Medulla oblongata (tissue), 1 donor: ENCODE measurements around the gene SPATS2.
"Not testable (repeated sequence)": the region's sequence is repeated elsewhere in the genome, so short reads cannot be mapped to it uniquely, and the experiment has no call there.

Source experiments
- DNase-seq: peaks from one replicate; pipeline ENCODE4 v3.0.0-alpha.2; 2015; ENCODE audit errors: extremely low spot score

Gene SPATS2

DNA sequence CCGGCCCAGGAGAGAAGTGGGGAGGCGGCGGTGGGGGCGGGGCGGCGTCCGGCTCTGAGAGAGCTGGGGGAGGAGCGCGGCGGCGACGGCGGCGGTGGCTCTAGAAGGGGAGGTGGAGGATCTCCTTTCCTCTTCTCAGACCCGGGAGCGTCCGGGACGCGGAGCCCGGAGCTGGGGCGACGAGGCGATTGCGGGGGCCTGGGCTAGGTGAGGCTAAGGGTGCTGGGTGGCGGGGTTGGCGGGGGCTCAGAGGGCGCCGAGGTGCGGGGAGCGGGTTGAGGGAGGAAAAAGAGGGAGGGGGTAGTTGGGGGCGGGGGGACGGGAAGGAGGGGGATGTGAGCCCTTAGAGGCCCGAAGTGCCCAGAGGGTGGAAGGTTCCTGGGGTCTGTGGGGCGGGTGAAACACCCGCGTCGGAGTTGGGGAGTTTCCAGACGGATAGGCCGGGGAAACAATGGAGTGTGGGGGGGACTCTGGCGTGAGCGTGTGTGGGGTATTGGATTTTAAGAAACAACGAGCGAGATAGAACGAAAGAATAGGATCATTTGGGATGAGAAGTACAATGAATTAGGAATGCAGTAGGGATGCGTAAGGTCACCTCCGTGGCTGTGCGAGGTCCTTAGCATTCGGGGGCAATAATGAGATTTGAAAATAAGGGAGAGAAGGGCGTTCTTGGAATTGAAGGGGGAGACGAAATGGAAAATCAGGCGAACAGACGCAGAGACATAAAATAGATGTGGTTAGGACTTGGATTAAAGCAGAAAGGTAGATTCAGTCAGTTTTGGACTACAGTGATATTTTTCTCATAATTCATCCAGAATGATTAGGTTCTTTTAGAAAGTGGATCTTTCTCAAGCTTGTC is at the start of gene SPATS2:
Gene SPATS2 (plus strand): TSS at position 82 of the 859 bp plus-strand sequence. CDS start 93,551 bp downstream, outside the sequence.
- peak; percentile 44 for DNase-seq

DNA sequence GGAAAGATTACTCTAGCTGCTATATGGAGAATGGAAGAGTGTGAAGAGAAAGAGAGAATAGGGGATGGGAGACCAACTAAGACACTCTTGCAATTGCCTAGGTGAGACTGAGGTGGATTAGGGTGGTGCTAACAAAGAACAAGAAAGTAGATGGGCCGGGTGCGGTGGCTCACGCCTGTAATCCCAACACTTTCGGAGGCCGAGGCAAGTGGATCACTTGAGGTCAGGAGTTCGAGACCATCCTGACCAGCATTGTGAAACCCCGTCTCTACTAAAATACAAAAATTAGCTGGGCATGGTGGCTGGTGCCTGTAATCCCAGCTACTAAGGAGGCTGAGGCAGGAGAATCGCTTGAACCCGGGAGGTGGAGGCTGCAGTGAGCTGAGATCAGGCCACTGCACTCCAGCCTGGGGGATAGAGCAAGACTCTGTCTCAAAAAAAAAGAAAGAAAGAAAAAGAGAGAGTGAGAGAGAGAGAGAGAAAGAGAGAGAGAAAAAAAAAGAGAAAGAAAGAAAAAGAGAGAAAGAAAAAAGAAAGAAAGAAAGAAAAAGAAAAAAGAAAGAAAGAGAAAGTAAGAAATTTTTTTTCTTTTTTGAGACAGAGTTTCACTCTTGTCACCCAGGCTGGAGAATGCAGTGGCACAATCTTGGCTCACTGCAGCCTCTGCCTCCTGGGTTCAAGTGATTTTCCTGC is 46.7 kb upstream of the SPATS2 start:
- not testable (repeated sequence) for DNase-seq

DNA sequence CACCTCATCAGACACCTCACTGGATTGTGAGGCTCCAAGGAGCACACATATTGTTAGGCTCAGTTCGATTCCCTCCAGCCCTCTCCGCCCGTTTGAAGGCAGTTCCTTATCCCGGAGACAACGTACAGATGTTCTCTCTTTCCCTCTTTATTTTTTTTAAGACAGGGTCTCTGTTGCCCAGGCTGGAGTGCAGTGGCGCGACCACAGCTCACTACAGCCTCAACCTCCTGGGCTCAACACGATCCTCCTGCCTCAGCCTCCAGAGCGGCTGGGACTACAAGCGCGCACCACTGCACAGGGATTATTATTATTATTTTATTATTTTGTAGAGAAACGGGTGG is 44.9 kb upstream of the SPATS2 start:
- no peak for DNase-seq

DNA sequence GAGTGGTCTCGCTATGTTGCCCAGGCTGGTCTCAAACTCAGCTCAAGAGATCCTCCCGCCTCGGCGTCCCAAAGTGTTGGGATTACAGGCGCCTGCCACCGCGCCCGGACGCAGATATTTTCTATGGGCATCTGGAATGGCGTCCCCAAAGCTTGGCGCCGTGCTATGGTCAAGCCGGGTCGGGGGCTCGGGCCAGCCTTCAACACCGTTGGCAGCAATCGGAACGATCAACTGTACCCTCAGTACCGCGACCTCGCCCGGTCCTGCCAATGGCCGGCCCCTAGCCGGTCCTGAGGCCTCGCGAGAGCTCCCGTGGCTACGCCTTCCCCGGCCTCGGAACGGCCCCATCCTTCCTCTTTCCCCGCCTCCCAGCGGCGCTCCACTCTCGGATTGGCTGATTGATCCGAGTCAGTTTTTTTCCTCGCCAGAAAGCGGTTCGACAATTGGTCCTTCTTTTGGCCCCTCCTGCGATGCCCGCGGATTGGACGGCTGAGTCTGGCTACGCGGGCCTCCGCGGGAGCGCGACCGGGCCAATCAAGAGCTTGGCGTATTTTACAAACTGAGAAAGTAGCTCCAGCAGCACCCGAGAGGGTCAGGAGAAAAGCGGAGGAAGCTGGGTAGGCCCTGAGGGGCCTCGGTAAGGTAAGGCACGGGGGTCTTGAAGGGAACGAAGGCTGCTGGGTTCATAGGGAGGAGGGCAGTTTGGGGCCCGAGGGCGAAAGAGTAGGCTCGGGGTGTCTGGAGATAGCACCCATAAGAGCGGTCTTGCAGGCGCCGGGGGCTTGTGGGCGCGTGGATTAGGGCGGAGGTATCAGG is 44.3 kb upstream of the SPATS2 start, which contains the start of gene TROAP:
Gene TROAP (plus strand): TSS at position 548 of the 816 bp plus-strand sequence. CDS start 354 bp downstream, outside the sequence.
- peak; percentile 100 for DNase-seq

DNA sequence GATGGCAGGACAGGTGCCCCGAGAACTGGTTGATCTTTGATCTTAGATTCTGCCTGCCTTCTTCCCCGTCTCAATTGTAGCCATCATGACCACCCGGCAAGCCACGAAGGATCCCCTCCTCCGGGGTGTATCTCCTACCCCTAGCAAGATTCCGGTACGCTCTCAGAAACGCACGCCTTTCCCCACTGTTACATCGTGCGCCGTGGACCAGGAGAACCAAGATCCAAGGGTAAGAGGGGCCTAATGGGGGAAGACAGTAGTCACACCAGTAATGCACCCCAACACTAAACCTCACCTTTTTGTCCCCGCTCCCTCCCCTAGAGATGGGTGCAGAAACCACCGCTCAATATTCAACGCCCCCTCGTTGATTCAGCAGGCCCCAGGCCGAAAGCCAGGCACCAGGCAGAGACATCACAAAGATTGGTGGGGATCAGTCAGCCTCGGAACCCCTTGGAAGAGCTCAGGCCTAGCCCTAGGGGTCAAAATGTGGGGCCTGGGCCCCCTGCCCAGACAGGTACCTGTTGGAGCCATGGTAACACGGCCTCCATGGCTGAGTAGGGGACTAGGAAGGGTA is 43.7 kb upstream of the SPATS2 start:
- DNase-seq: no peak

DNA sequence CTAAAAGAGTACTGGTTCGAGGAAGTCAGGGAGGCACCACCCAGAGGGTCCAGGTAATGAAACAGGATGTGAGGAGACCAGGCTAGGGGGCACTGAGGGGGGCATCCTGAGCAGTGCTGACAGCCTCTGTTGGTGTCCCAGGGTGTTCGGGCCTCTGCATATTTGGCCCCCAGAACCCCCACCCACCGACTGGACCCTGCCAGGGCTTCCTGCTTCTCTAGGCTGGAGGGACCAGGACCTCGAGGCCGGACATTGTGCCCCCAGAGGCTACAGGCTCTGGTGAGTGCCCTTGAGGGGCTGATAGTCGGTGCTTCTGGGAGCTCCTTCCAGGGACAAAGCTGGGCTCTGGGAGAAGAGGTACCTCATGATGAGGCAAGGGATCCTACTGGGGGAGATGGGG is 41.7 kb upstream of the SPATS2 start:
- DNase-seq: no peak

DNA sequence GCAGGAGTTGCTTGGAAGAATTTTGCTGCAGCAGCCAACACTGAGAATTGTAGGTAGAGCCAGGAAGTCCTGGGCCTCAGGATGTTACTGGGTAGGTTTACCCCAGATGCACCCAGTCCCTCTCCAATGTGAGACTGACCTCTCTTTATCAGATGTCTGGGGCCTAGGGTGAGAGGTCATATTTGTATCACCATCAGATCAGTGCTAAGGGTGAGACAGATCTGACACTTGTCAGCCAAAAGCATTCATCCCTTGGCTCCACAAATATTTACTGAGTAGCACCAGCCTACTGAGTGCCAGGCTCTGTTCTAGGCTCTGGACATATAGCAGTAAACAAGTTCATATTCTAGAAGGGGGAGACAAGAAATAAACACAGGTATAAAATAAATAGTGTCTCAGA is 39.9 kb upstream of the SPATS2 start:
- DNase-seq: no peak

DNA sequence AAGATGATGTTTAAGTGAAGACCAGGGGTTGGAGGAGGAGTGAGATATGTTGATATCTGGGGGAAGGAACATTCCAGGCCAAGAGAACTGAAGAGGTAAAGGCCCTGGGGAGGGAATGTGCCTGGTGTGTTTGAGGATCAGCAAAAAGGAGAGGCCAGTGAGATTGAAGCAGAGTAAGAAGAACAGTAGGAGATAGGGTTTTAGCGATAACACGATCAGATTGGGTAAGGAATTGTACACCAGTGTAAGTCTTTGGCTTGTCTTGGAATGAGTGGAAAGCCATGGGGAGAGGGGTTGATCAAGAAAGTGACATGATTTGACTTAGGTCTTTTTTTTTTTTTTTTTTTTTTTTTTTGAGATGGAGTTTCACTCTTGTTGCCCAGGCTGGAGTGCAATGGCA is 39.4 kb upstream of the SPATS2 start:
- DNase-seq: no peak

DNA sequence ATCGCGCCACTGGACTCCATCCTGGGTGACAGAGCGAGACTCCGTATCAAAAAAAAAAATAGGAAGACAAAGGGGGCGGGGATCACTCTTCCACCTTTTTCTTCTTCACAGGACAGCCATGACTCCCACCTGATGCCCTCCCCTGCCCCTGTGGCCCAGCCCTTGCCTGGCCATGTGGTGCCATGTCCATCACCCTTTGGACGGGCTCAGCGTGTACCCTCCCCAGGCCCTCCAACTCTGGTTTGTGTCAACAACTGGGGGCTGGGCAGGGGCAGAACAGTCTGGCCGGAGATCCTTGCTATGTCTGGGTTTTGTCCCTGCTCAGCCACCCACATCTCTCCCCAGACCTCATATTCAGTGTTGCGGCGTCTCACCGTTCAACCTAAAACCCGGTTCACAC is 38.4 kb upstream of the SPATS2 start:
- DNase-seq: no peak

DNA sequence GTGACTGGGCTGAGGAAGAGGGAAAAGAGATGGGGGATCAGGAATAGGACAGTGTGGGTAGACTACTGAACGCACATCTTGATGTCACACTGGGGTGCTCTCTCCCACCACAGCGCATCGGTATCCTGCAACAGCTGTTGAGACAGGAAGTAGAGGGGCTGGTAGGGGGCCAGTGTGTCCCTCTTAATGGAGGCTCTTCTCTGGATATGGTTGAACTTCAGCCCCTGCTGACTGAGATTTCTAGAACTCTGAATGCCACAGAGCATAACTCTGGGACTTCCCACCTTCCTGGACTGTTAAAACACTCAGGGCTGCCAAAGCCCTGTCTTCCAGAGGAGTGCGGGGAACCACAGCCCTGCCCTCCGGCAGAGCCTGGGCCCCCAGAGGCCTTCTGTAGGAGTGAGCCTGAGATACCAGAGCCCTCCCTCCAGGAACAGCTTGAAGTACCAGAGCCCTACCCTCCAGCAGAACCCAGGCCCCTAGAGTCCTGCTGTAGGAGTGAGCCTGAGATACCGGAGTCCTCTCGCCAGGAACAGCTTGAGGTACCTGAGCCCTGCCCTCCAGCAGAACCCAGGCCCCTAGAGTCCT is 37.1 kb upstream of the SPATS2 start:
- no peak for DNase-seq

DNA sequence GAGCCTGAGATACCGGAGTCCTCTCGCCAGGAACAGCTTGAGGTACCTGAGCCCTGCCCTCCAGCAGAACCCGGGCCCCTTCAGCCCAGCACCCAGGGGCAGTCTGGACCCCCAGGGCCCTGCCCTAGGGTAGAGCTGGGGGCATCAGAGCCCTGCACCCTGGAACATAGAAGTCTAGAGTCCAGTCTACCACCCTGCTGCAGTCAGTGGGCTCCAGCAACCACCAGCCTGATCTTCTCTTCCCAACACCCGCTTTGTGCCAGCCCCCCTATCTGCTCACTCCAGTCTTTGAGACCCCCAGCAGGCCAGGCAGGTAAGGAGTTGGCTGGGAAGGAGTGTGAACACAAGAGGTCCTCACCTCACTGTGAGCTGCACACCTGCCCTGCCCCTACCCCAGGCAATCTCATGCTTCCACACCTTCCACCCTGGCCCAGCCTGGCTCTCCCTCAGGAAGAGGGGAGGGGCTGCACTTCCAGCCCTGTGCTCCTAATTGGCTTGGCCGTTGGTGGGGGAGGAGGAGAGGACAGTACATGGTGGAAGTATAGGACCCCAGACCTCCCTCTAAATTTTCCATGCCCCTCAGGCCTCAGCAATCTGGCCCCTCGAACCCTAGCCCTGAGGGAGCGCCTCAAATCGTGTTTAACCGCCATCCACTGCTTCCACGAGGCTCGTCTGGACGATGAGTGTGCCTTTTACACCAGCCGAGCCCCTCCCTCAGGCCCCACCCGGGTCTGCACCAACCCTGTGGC is 36.5 kb upstream of the SPATS2 start:
- DNase-seq: no peak

DNA sequence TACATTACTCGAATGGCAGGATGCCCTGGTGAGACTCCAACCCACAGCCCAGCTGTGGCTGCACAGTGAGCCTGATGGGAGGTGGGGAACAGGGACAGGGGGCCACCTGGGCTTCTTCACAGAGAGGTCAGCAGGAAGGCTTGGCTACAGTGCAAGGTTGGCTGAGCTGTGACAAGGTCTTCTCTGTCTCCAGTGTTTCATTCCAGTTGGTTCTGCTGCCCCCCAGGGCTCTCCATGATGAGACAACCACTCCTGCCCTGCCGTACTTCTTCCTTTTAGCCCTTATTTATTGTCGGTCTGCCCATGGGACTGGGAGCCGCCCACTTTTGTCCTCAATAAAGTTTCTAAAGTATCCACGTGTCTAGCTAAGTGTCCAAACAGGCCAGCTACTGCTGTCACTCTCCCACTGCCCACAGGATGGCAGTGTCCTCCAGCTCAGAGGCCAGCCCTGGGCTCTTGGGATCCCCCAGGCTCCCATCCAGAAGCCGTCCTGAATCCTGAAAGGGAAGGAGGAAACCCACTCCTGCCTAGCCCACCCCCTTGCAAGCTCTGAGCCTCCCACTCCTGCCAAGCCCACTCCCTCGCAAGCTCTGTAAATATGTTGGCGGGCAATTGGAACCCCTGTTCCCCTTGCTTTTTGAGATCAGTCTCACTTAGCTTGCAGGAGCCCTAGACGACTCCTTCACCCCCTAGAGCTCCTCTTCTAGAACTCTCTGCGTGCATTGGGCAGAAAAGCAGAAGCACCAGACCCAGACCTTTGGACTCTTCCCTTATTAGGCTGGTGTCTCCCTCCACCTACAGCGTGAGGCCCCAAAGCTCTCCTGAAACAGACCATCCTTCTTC is 35.7 kb upstream of the SPATS2 start:
- DNase-seq: peak; percentile 84

DNA sequence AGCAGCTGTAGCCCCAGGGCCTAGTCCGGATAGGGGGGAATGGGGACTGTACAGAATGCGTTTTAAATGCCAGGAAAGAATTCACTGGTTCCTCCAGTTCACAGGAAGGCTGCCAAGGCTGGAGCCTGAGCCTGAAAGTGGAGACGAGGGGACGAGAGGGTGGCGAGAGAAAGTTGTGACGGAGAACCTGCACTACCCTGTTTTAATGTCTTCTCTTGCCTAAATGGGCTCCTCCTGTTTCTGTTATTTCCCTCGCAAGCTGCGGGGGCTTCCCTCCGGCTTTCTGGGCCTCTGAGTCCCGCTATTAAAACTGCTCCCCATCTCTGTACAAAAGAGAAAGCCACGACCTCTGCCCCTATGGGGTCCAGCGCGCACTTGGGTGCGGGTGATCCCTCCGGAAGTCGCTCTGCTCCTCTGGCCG is 34.8 kb upstream of the SPATS2 start:
- no peak for DNase-seq

DNA sequence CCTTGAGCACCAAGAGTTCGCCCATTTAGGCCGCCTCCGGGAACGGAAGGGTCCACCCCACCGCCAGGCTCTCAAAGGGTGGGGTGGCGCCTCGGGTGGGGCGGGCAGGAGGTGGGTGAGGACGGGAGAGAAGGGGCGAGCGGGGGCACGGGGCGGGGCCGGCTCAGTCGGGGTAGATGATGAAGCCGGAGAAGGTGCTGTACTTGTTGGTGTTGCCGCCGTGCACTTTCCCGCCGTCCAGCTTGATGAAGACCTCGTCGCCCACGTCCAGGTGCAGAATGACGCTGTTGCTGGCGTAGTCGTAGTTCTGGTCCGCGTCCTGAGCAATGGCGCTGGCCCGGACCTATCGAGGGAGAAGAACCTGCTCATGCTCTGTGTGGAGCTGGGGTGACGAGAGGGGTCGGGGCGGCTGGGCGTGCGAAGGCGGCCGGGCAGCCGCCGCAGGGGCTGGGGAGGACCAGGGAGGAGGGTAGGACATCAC is 34.3 kb upstream of the SPATS2 start:
- no peak for DNase-seq

DNA sequence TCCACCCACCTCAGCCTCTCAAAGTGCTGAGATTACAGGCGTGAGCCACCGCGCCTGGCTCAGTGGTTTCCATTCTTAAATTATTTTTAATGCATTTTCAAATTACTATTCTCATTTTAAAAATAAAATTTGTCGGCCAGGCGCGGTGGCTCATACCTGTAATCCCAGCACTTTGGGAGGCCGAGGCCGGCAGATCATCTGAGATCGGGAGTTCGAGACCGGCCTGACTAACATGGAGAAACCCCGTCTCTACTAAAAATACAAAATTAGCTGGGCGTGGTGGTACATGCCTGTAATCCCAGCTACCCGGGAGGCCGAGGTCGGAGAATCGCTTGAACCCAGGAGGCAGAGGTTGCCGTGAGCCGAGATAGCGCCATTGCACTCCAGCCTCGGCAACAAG is 33.5 kb upstream of the SPATS2 start:
- DNase-seq: not testable (repeated sequence)

DNA sequence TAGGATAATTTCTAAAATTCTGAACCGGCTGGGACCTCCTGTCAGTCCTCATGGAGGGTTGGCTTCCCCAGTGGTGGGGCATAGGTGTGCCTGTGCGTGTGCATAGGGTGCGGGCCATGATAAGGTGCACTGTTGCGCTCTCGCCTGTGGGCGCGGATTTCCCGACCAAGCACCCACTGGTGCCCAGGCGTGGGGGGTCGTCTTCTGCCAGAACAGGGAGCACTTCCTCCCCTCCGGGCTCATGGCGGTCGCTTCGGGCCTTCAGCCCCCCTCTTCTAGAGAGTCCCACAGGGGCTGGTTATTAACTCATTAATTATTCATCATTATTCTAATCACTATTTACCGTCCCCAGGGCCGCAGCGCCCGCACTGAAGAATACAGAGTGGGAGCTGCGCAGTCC is 33.0 kb upstream of the SPATS2 start:
- DNase-seq: no peak

DNA sequence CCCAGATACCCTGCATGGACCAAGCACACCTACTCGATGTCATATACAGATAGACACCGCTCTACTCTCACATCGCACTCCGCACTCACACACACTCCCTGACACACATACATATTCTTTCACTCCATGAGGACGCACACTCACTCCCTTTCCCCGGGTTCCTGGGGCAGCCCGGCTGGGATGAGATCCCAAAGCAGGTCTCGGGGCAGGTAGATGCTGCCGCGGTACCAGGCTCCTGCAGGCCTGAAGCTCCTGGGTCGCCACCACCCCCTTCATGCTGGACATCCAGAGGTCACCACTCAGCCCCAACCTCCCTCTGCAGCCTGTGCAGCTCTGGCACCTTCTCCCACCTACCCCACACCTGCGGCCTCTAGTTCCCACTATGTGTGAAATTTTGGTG is 32.6 kb upstream of the SPATS2 start:
- DNase-seq: no peak

DNA sequence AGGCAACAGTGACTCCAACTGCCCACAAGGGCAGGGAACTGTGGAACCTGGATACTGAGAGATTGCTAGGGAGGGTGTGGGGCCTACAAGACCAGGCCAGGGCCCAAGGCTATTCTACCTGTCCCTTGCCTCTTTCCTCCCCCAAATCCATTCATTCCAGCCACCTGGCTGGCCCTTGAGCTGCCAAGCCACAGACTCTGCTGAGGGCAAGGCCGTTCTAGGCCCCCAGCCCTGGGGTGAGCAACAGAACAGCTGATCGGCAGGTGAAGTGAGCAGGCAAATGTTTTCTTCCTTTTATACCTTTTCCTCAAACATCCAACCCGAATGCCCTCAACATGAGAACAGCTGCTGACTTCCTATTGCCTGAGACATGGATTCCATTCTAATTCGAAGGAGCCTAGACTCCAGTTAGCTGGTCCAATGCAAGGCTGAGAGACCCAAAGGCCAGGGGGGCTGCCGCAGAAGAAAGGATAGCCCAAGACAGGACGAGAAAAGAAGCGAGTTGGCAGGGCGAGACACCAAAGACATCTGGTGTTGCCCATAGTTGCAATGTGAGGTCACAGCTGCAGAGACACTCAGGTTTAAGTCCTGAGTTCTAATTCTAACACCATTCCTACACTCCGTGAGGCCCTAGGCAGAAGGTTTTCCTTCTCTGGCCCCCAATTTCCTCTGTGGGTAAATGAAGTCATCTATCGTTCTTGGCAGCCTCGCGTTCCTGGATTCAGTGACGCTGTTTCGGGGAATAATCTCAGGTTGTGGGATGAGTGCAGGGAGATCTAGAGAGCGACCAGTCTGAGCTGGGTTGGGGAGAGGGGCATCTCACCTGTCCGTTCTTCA is 31.9 kb upstream of the SPATS2 start:
- DNase-seq: no peak
